Natural killer cell (primary cell): ENCODE data around the gene C3. TPM values are rescaled to one million over a fixed set of nuclear protein-coding genes. Genes with fewer than 3 reads are reported as not detected.

Experiments used
- ATAC-seq, 3 donors: fragments of 150-1000 bp in 2 of 3; fragments of 200-7000 bp in 1 of 3; cut with Tn5 transposase; 1 replicate in 1 of 3; 2 replicates in 2 of 3; pipeline ENCODE4 v1.10.0; 2021; ENCODE audit warnings: mild to moderate bottlenecking in 2 of 3, moderate library complexity in 2 of 3
- DNase-seq, 2 donors: peaks; one replicate each; pipeline versions ENCODE4 v3.0.0 to v3.0.0-alpha.2; 2013 to 2021; ENCODE audit warnings: mixed read lengths in 1 of 2
- H3K27ac ChIP-seq: one replicate; pipeline ENCODE4 v1.5.1; 2013; ENCODE audit warnings: mild to moderate bottlenecking, low read length
- H3K27me3 ChIP-seq: one replicate; pipeline ENCODE4 v1.6.1; 2013; ENCODE audit warnings: low read length; ENCODE audit not compliant: control insufficient read depth, insufficient read depth
- H3K36me3 ChIP-seq: one replicate; pipeline ENCODE4 v1.6.1; 2013; ENCODE audit warnings: low read length; ENCODE audit not compliant: control insufficient read depth, insufficient read depth
- H3K4me1 ChIP-seq: one replicate; pipeline ENCODE4 v1.6.1; 2013; ENCODE audit warnings: low read length; ENCODE audit not compliant: control insufficient read depth, insufficient read depth
- H3K4me3 ChIP-seq: one replicate; pipeline ENCODE4 v1.5.1; 2013; ENCODE audit warnings: low read length
- H3K9me3 ChIP-seq: one replicate; pipeline ENCODE4 v1.6.1; 2013; ENCODE audit warnings: low read length; ENCODE audit not compliant: control insufficient read depth, insufficient read depth
- H3K27ac Mint-ChIP-seq, 2 donors: one replicate each; pipeline ENCODE4 v1.8.0; 2022; ENCODE audit warnings: mild to moderate bottlenecking in 2 of 2, mixed read lengths in 2 of 2, moderate library complexity in 1 of 2
- H3K27me3 Mint-ChIP-seq, 2 donors: one replicate each; pipeline ENCODE4 v1.8.0; 2022; ENCODE audit warnings: low read depth in 2 of 2, mixed read lengths in 2 of 2
- H3K36me3 Mint-ChIP-seq: one replicate; pipeline ENCODE4 v1.8.0; 2022; ENCODE audit warnings: mixed read lengths
- H3K4me1 Mint-ChIP-seq, 2 donors: one replicate each; pipeline ENCODE4 v1.8.0; 2022; ENCODE audit warnings: mixed read lengths in 2 of 2
- H3K4me3 Mint-ChIP-seq: one replicate; pipeline ENCODE4 v1.8.0; 2022; ENCODE audit warnings: mild to moderate bottlenecking, moderate library complexity, mixed read lengths
- H3K9me3 Mint-ChIP-seq, 2 donors: one replicate each; pipeline ENCODE4 v1.8.0; 2022; ENCODE audit warnings: mixed read lengths in 2 of 2
- WGBS: methylation state at CpG from one replicate; pipeline ENCODE4 v1.1.7; 2013; ENCODE audit warnings: missing lambda C conversion rate; ENCODE audit not compliant: insufficient coverage; 5-methylcytosine and 5-hydroxymethylcytosine counted together
- intact Hi-C: fragments of 100-400 bp; cut with micrococcal nuclease; formaldehyde crosslinking; loops from one replicate; pipeline ENCODE4 v1.14.2; 2022
- total RNA-seq, 4 donors: library from RNA; stranded (reverse); fragments of 120-200 nt in 1 of 4; gene quantifications; one replicate each; pipeline versions ENCODE4 v1.2.3 to v1.2.4, GENCODE V29; 2013 to 2022
- TF ChIP-seq, protein P1 (sequence below): fragments of 200-600 bp; IDR thresholded peaks from one replicate; pipeline ENCODE4 v1.8.0; 2022; ENCODE audit warnings: antibody characterized with exemption

The C3 gene
- total RNA-seq, 3 donors from 2014 or later (not counting 1 experiment from before 2014, with no cell fraction given): 0.38 to 5.5 TPM; not detected in 1

DNA sequence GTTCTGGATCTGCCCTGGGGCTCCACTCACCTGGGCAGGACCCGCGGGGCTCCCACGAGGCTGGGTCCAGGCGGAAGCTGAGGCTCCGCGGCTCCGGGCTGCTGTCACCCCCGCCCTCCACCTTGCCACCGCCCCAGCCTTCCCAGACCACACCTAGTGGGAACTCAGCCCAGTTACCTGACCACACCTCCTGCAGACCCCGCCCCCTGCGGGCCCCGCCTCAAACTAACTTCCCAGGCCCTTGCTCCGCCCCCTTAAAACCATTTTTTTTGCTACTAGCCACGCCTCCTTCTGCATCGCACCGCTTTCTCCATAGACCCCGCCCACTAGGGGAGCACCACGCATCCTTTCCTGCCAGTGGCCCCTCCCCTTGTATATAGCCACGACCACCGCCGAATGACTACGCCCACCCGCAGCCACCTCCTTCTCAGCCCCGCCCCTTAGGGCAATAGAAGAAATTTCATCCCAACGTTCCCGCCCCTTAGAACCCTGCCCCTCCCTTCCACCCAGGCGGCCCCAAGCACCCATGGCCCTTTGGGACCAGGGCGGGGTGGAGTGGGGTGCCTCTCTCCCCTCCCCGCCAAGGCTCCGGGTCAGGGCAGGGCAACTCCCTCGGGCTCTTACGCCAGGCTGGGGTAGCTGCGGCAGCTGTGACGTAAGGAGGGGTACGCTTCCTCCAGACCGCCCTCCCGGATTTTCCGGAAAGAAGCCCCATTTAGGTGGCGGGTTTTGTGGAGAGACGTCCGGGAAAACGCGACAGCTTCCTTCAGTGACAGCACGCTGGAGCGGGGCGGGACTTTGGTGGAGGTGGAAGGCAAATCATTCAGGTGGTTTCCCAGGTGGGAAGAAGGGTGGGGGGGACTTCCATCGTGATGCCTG is 47.1 kb upstream of the C3 start, which contains the start of gene SH2D3A:
Gene SH2D3A, minus strand, starts transcription at position 79 of the 879 bp plus-strand sequence. CDS start 3,687 bp downstream, outside the sequence.
- Mint-ChIP-seq H3K9me3 (peaks cover 0 to 3% of the 10 kb centered on the region in 2 donors), H3K27ac (peak within 1 kb of the TSS; percentile 85 to 96), H3K4me3 (peak within 1 kb of the TSS; percentile 90), H3K36me3 (no peaks in the 10 kb centered on the region), H3K4me1 (peaks cover 34 to 44% of the 10 kb centered on the region in 2 donors), H3K27me3 (no peaks in the 10 kb centered on the region)
- Histone ChIP-seq H3K27me3 (no peaks in the 10 kb centered on the region), H3K4me1 (peaks cover 43% of the 10 kb centered on the region), H3K27ac (peak within 1 kb of the TSS; percentile 96), H3K36me3 (no peaks in the 10 kb centered on the region), H3K4me3 (peak within 1 kb of the TSS; percentile 65), H3K9me3 (no peaks in the 10 kb centered on the region)
- peak; percentile 60 to 80 (median 63) for ATAC-seq
- TF ChIP-seq, protein P1, sequence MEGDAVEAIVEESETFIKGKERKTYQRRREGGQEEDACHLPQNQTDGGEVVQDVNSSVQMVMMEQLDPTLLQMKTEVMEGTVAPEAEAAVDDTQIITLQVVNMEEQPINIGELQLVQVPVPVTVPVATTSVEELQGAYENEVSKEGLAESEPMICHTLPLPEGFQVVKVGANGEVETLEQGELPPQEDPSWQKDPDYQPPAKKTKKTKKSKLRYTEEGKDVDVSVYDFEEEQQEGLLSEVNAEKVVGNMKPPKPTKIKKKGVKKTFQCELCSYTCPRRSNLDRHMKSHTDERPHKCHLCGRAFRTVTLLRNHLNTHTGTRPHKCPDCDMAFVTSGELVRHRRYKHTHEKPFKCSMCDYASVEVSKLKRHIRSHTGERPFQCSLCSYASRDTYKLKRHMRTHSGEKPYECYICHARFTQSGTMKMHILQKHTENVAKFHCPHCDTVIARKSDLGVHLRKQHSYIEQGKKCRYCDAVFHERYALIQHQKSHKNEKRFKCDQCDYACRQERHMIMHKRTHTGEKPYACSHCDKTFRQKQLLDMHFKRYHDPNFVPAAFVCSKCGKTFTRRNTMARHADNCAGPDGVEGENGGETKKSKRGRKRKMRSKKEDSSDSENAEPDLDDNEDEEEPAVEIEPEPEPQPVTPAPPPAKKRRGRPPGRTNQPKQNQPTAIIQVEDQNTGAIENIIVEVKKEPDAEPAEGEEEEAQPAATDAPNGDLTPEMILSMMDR: no peak
- WGBS: 1% methylated on average over 47 of the region's 47 CpGs
- intact Hi-C loops: loop anchor here (1.0 kb wide), 4 partner anchors 14 to 95 kb away; no protein-coding TSS in a partner anchor
- DNase-seq: peak; percentile 79 to 97

DNA sequence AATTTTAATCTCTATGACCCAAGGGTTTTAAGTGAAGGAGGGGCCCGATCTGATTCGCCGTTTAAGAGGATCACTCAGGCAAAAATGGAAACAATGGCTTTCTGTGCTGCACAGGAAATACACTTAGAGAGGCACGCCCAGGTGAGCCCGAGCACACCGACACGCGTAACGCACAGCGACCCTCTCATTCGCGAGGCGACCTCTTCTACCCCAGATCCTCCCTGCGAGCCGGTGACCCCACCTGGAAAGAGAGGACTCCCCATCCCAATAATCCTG is 46.6 kb upstream of the C3 start:
- H3K4me1 ChIP-seq: peaks cover 38% of the 10 kb centered on the region
- Mint-ChIP-seq H3K4me3 (peak overlapping the region; percentile 90), H3K27ac (peak overlapping the region; percentile 85 to 96), H3K36me3 (no peaks in the 10 kb centered on the region), H3K4me1 (peaks cover 30 to 38% of the 10 kb centered on the region in 2 donors), H3K9me3 (peaks cover 0 to 3% of the 10 kb centered on the region in 2 donors), H3K27me3 (no peaks in the 10 kb centered on the region)
- WGBS: under 1% methylated on average over 15 of the region's 15 CpGs
- no peaks in the 10 kb centered on the region for H3K27me3 ChIP-seq
- intact Hi-C loops: loop anchor here (1.0 kb wide), 4 partner anchors 14 to 95 kb away; no protein-coding TSS in a partner anchor
- ATAC-seq (peak in 1 of 3 donors; percentile 8), DNase-seq (peak in 1 of 2 donors; percentile 82)
- H3K36me3 ChIP-seq: no peaks in the 10 kb centered on the region
- peak overlapping the region; percentile 96 for H3K27ac ChIP-seq
- peak overlapping the region; percentile 65 for H3K4me3 ChIP-seq
- no peaks in the 10 kb centered on the region for H3K9me3 ChIP-seq
- TF ChIP-seq, protein P1: no peak

GRCh38 chr19:6766357-6767080 is 46.1 kb upstream of the C3 start:
- Histone ChIP-seq H3K4me3 (peak overlapping the region; percentile 65), H3K4me1 (peaks cover 35% of the 10 kb centered on the region), H3K9me3 (no peaks in the 10 kb centered on the region), H3K27ac (peak overlapping the region; percentile 96), H3K36me3 (peaks cover 3% of the 10 kb centered on the region), H3K27me3 (no peaks in the 10 kb centered on the region)
- DNase-seq: peak in 1 of 2 donors; percentile 43
- intact Hi-C loops: loop anchor here (1.0 kb wide), 4 partner anchors 13 to 96 kb away; no protein-coding TSS in a partner anchor
- Mint-ChIP-seq H3K4me1 (peaks cover 25 to 33% of the 10 kb centered on the region in 2 donors), H3K9me3 (no peaks in the 10 kb centered on the region), H3K27me3 (no peaks in the 10 kb centered on the region), H3K27ac (peak overlapping the region; percentile 85 to 96), H3K36me3 (no peaks in the 10 kb centered on the region), H3K4me3 (peak overlapping the region; percentile 90)
- TF ChIP-seq, protein P1: no peak
- 62% methylated on average over 16 of the region's 16 CpGs for WGBS
- no peak for ATAC-seq
